ENCODE data around the gene PFKFB3. TPM values are rescaled to one million over a fixed set of nuclear protein-coding genes. Genes with fewer than 3 reads are reported as not detected.

Gene PFKFB3
- total RNA-seq, 1 experiment from 2014 or later, result 36.8 TPM

DNA sequence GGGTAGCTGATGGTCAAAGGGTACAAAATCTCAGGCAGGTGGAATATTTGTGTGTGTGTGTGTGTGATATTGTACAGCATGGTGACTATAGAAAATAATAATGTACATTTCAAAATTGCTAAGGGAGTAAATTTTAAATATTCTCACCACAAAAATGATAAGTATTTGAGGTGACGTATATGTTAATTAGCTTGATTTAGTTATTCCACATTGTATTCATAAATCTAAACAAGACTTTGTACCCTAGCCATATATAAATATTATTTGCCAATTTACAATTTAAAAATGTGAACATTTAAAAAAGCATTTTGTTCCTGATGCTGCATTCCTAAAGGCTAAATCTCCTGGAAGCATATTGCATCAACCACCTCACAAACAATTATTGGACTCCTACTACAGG, 47.0 kb downstream of the PFKFB3 start:
- Histone ChIP-seq H4K5ac (ENCODE audit: insufficient read length, low read depth, low read length) (no peak overlapping the region), H4K20me1 (ENCODE audit: control insufficient read depth, insufficient read depth, insufficient read length) (no peaks in the 10 kb centered on the region), H3K9me3 (ENCODE audit: control insufficient read depth, low read depth, low read length) (no peaks in the 10 kb centered on the region), H3K27ac (ENCODE audit: insufficient read length, low read depth, low read length) (no peak overlapping the region), H3K27me3 (ENCODE audit: insufficient read depth, low read length) (no peaks in the 10 kb centered on the region), H3K4me1 (ENCODE audit: insufficient read depth, low read length) (no peaks in the 10 kb centered on the region), H4K91ac (ENCODE audit: insufficient read length, low read depth, low read length) (no peak overlapping the region), H3K23me2 (ENCODE audit: insufficient read length, low read depth, low read length, poor library complexity, severe bottlenecking) (no peaks in the 10 kb centered on the region), H3K14ac (ENCODE audit: insufficient read depth, low read length) (no peak overlapping the region), H4K8ac (replicated peaks; ENCODE audit: insufficient read length, low read depth, low read length) (no peak overlapping the region), H2BK120ac (ENCODE audit: low read depth, low read length, poor library complexity, severe bottlenecking) (no peak overlapping the region), H2BK15ac (ENCODE audit: low read depth, low read length) (no peak overlapping the region), H3K79me2 (ENCODE audit: insufficient read depth, low read length) (no peaks in the 10 kb centered on the region), H2BK5ac (ENCODE audit: insufficient read length, low read length) (no peak overlapping the region), H3K18ac (ENCODE audit: insufficient read length, low read depth, low read length) (no peak overlapping the region), H3K23ac (ENCODE audit: insufficient read length, low read depth, low read length) (no peak overlapping the region), H3T11ph (ENCODE audit: low read length) (no peak overlapping the region), H2BK20ac (ENCODE audit: low read depth, low read length, poor library complexity, severe bottlenecking) (no peak overlapping the region), H3K9ac (ENCODE audit: extremely low read depth, insufficient read length, low read length) (no peak overlapping the region), H3K4me2 (ENCODE audit: insufficient read depth, insufficient read length, low read length) (no peak overlapping the region), H3K79me1 (ENCODE audit: insufficient read depth, low read depth, low read length, poor library complexity, severe bottlenecking) (no peaks in the 10 kb centered on the region), H3K4ac (ENCODE audit: low read depth, low read length) (no peak overlapping the region), H2AK5ac (ENCODE audit: insufficient read length, low read length) (no peak overlapping the region), H3K56ac (ENCODE audit: insufficient read length, low read depth, low read length) (no peak overlapping the region), H2AFZ (ENCODE audit: low read length) (no peak overlapping the region), H2BK12ac (ENCODE audit: insufficient read length, low read depth, low read length) (no peak overlapping the region)
- no peaks in the 10 kb centered on the region for H3K9me3 Mint-ChIP-seq
- no peaks in the 10 kb centered on the region for H3K36me3 Mint-ChIP-seq (ENCODE audit: insufficient read depth in 1 of 3, low read depth in 3 of 3)
- H3K4me3 Mint-ChIP-seq, result no peak overlapping the region
- H3K27ac Mint-ChIP-seq, result no peak overlapping the region
- WGBS (ENCODE audit: extremely low coverage, insufficient read length, low lambda C conversion rate), result no CpG with 5 or more reads among the region's 1 CpG
- peaks cover 0 to 2% of the 10 kb centered on the region in 2 experiments; a peak in 1 of 4 replicates for H3K4me1 Mint-ChIP-seq
- TF ChIP-seq CTCF (conservative IDR thresholded peaks at IDR 0.05), result no peak
- H3K27me3 Mint-ChIP-seq (ENCODE audit: low read depth), result no peaks in the 10 kb centered on the region
- no peak for DNase-seq

Data from H9 (cell line).